H1 (cell line): ENCODE measurements around the gene BAG1. TPM values are rescaled to one million over a fixed set of nuclear protein-coding genes. Genes with fewer than 3 reads are reported as not detected.

Source experiments
- CTCF ChIA-PET: fragments of 300-600 bp; sonication (Branson Sonifier 250); formaldehyde crosslinking; loops from one replicate; lab custom pipeline; 2021; ENCODE audit not compliant: partially characterized antibody; lab: Charles Lee
- POLR2A ChIA-PET: fragments of 300-600 bp; sonication (Branson Sonifier 250); formaldehyde crosslinking; loops from one replicate; lab custom pipeline; 2021; ENCODE audit warnings: inconsistent platforms; ENCODE audit not compliant: partially characterized antibody; lab: Charles Lee
- DNase-seq, 2 experiments: peaks; one replicate each; pipeline versions ENCODE4 v3.0.0 to v3.0.0-alpha.2; 2010 to 2022; ENCODE audit warnings: low spot score in 2 of 2, low read depth in 1 of 2, mixed read lengths in 1 of 2
- FAIRE-seq: peaks from 2 replicates; lab custom pipeline; 2011; peaks lifted over from hg19 to GRCh38; lab: Jason Lieb, UNC
- H2AFZ ChIP-seq: 2 replicates; pipeline ENCODE4 v1.8.1; 2012; ENCODE audit warnings: low read length, inconsistent platforms
- H2AK5ac ChIP-seq: 2 replicates; pipeline ENCODE4 v1.6.1; 2013; ENCODE audit warnings: low read depth, low read length
- H2BK120ac ChIP-seq: replicated peaks from 2 replicates; pipeline ENCODE3; 2013; ENCODE audit warnings: low read depth, low read length, inconsistent platforms
- H2BK12ac ChIP-seq: 2 replicates; pipeline ENCODE4 v1.6.1; 2013; ENCODE audit warnings: low read depth, low read length
- H2BK15ac ChIP-seq: 2 replicates; pipeline ENCODE4 v1.6.1; 2013; ENCODE audit warnings: low read length
- H2BK20ac ChIP-seq: 2 replicates; pipeline ENCODE4 v1.6.1; 2013; ENCODE audit warnings: low read length
- H2BK5ac ChIP-seq: 2 replicates; pipeline ENCODE4 v1.6.1; 2013; ENCODE audit warnings: low read depth, low read length
- H3K14ac ChIP-seq: 2 replicates; pipeline ENCODE4 v1.6.1; 2013; ENCODE audit warnings: inconsistent platforms; ENCODE audit not compliant: insufficient read length
- H3K18ac ChIP-seq: 2 replicates; pipeline ENCODE4 v1.6.1; 2013; ENCODE audit warnings: low read length; ENCODE audit errors: extremely low read depth
- H3K23ac ChIP-seq: 2 replicates; pipeline ENCODE4 v1.6.1; 2013; ENCODE audit warnings: inconsistent platforms; ENCODE audit not compliant: insufficient read length
- H3K23me2 ChIP-seq: 2 replicates; pipeline ENCODE4 v1.6.1; 2013; ENCODE audit warnings: low read depth, low read length
- H3K27ac ChIP-seq: 2 replicates; pipeline ENCODE4 v1.6.1; 2011; ENCODE audit warnings: low read depth, low read length, inconsistent platforms
- H3K27me3 ChIP-seq, 4 experiments: replicated peaks in 1 of 4; 1 replicate in 1 of 4; 2 replicates in 3 of 4; pipeline versions ENCODE4 v1.6.1 to v1.8.1; 2011 to 2013; ENCODE audit warnings: low read length in 3 of 4, mild to moderate bottlenecking in 3 of 4, inconsistent platforms in 2 of 4, mixed read lengths in 2 of 4, moderate library complexity in 1 of 4; ENCODE audit not compliant: control insufficient read depth in 3 of 4, insufficient read depth in 3 of 4; ENCODE audit errors: extremely low read depth in 1 of 4
- H3K36me3 ChIP-seq, 4 experiments: 2 replicates each; pipeline versions ENCODE4 v1.6.1 to v1.8.1; 2011 to 2013; ENCODE audit warnings: mild to moderate bottlenecking in 4 of 4, low read length in 3 of 4, moderate library complexity in 2 of 4, control low read depth in 1 of 4, inconsistent platforms in 1 of 4; ENCODE audit not compliant: insufficient read depth in 4 of 4, control insufficient read depth in 2 of 4
- H3K4ac ChIP-seq: replicated peaks from 2 replicates; pipeline ENCODE3; 2013; ENCODE audit warnings: low read length, low read depth, mixed read lengths, inconsistent platforms; ENCODE audit not compliant: insufficient read length
- H3K4me1 ChIP-seq, 4 experiments: replicated peaks in 1 of 4; 1 replicate in 1 of 4; 2 replicates in 3 of 4; pipeline versions ENCODE4 v1.6.1 to v1.8.1; 2011 to 2013; ENCODE audit warnings: low read length in 3 of 4, inconsistent platforms in 2 of 4, mixed read lengths in 1 of 4; ENCODE audit not compliant: insufficient read depth in 4 of 4, control insufficient read depth in 3 of 4
- H3K4me2 ChIP-seq, 2 experiments: 2 replicates each; pipeline versions ENCODE4 v1.6.1 to v1.8.1; 2011 to 2013; ENCODE audit warnings: low read depth in 2 of 2, low read length in 2 of 2, control low read depth in 1 of 2, inconsistent platforms in 1 of 2, mild to moderate bottlenecking in 1 of 2; ENCODE audit not compliant: insufficient read depth in 1 of 2
- H3K4me3 ChIP-seq, 4 experiments: fragments of 200-600, 300-600 bp in 1 of 4; sonication (generic), shearing (Covaris generic), sonication (Bioruptor Twin) in 1 of 4; 2 replicates each; pipeline versions ENCODE4 v1.5.1 to v1.8.1; 2011 to 2016; ENCODE audit warnings: low read length in 4 of 4, low read depth in 3 of 4, control low read depth in 2 of 4, inconsistent platforms in 2 of 4, mild to moderate bottlenecking in 2 of 4, mixed read lengths in 1 of 4, moderate library complexity in 1 of 4; ENCODE audit not compliant: insufficient read depth in 2 of 4; ENCODE audit errors: extremely low read depth in 1 of 4
- H3K56ac ChIP-seq: replicated peaks from 2 replicates; pipeline ENCODE3; 2013; ENCODE audit warnings: low read depth, mild to moderate bottlenecking, mixed read lengths, low read length, inconsistent platforms; ENCODE audit not compliant: insufficient read length
- H3K79me1 ChIP-seq: 2 replicates; pipeline ENCODE4 v1.6.1; 2013; ENCODE audit warnings: low read depth, low read length, control low read depth
- H3K79me2 ChIP-seq, 2 experiments: 2 replicates each; pipeline versions ENCODE4 v1.6.1 to v1.8.1; 2012 to 2013; ENCODE audit warnings: low read length in 2 of 2, mild to moderate bottlenecking in 2 of 2, inconsistent platforms in 1 of 2; ENCODE audit not compliant: insufficient read depth in 2 of 2, control insufficient read depth in 1 of 2
- H3K9ac ChIP-seq, 4 experiments: replicated peaks in 1 of 4; 1 replicate in 1 of 4; 2 replicates in 3 of 4; pipeline versions ENCODE4 v1.6.1 to v1.8.1; 2011 to 2013; ENCODE audit warnings: low read depth in 3 of 4, low read length in 3 of 4, control low read depth in 2 of 4, mild to moderate bottlenecking in 2 of 4, moderate library complexity in 2 of 4, inconsistent platforms in 1 of 4; ENCODE audit errors: extremely low read depth in 1 of 4
- H3K9me3 ChIP-seq, 2 experiments: 2 replicates each; pipeline versions ENCODE4 v1.6.1 to v1.8.1; 2012 to 2013; ENCODE audit warnings: mild to moderate bottlenecking in 2 of 2, moderate library complexity in 2 of 2, control low read depth in 1 of 2, inconsistent platforms in 1 of 2, low read depth in 1 of 2, low read length in 1 of 2, mixed read lengths in 1 of 2; ENCODE audit not compliant: insufficient read depth in 2 of 2
- H4K20me1 ChIP-seq, 2 experiments: replicated peaks in 1 of 2; 2 replicates each; pipeline versions ENCODE3 to v1.8.1; 2011 to 2013; ENCODE audit warnings: inconsistent platforms in 2 of 2, low read length in 2 of 2, mild to moderate bottlenecking in 1 of 2; ENCODE audit not compliant: insufficient read depth in 2 of 2, control insufficient read depth in 1 of 2
- H4K5ac ChIP-seq: 2 replicates; pipeline ENCODE4 v1.6.1; 2013; ENCODE audit warnings: low read length, low read depth, mixed read lengths, inconsistent platforms; ENCODE audit not compliant: insufficient read length
- H4K8ac ChIP-seq: 2 replicates; pipeline ENCODE4 v1.8.0; 2013; ENCODE audit warnings: mild to moderate bottlenecking, moderate library complexity, low read length, inconsistent platforms; ENCODE audit not compliant: insufficient read depth; ENCODE audit errors: extremely low read depth
- H4K91ac ChIP-seq: replicated peaks from 2 replicates; pipeline ENCODE3; 2013; ENCODE audit warnings: low read length, mixed read lengths, inconsistent platforms; ENCODE audit not compliant: insufficient read length
- RNF2 ChIP-seq: fragments of 200-900, 300-1000 bp; sonication (generic); IDR thresholded peaks from 2 replicates; pipeline ENCODE4 v1.7.1; 2016; ENCODE audit warnings: borderline replicate concordance, low read depth, mild to moderate bottlenecking, antibody characterized with exemption, low read length; ENCODE audit not compliant: poor library complexity, severe bottlenecking; ENCODE audit errors: missing control alignments
- WGBS, 2 experiments: shearing (Covaris generic) in 1 of 2; methylation state at CpG; one replicate each; pipeline versions ENCODE4 v1.1.6 to v1.1.7; 2013 to 2015; ENCODE audit warnings: low lambda C conversion rate in 2 of 2, mixed read lengths in 2 of 2, inconsistent platforms in 1 of 2, low coverage in 1 of 2, missing lambda C conversion rate in 1 of 2; ENCODE audit not compliant: insufficient replicate concordance in 2 of 2, insufficient coverage in 1 of 2, insufficient read length in 1 of 2; ENCODE audit errors: extremely low coverage in 1 of 2, missing lambda C conversion rate in 1 of 2; 5-methylcytosine and 5-hydroxymethylcytosine counted together
- polyA plus RNA-seq, 7 experiments: library from polyadenylated mRNA; depleted of rRNA in 3 of 7; stranded (reverse) in 5 of 7; unstranded in 2 of 7; fragments of >200 nt in 5 of 7; fragments of 200-250 nt in 2 of 7; gene quantifications; 1 replicate in 5 of 7; 2 replicates in 1 of 7; 4 replicates in 1 of 7; pipeline versions ENCODE4 v1.2.1 to v1.2.3, GENCODE V29; 2011 to 2013; ENCODE audit warnings: missing spikeins in 2 of 7, mixed read lengths in 2 of 7
- total RNA-seq: library from RNA; stranded (reverse); fragmentation: NEBNext Ultra II Directional; extraction: Animal tissue kit (Norgen Biotek cat#: 25700); gene quantifications from 2 replicates; pipeline ENCODE4 v1.2.1, GENCODE V29; 2021

The BAG1 gene
- total and polyA plus RNA-seq, 2 of the 8 experiments (the other 6 are each of a cell fraction or from before 2014, with no cell fraction given), result 14.7 to 59.8 TPM

GRCh38 chr9:33255014-33255413, 9.5 kb downstream of the BAG1 start:
- Histone ChIP-seq H2BK5ac (no peak overlapping the region), H3K18ac (no peak overlapping the region), H2AK5ac (no peak overlapping the region), H3K9ac (no peak overlapping the region), H3K9me3 (no peaks in the 10 kb centered on the region), H2BK15ac (no peak overlapping the region), H3K56ac (no peak overlapping the region), H3K79me2 (no peaks in the 10 kb centered on the region), H2BK120ac (no peak overlapping the region), H2AFZ (no peak overlapping the region), H4K5ac (no peak overlapping the region), H3K23ac (no peak overlapping the region), H3K23me2 (no peaks in the 10 kb centered on the region), H4K91ac (no peak overlapping the region), H3K79me1 (no peaks in the 10 kb centered on the region), H2BK12ac (no peak overlapping the region), H3K4ac (no peak overlapping the region), H3K4me2 (no peak overlapping the region), H3K14ac (no peak overlapping the region), H4K20me1 (peaks cover 1 to 2% of the 10 kb centered on the region in 2 experiments), H4K8ac (no peak overlapping the region), H3K27ac (no peak overlapping the region), H3K36me3 (peaks cover 40 to 68% (median 60%) of the 10 kb centered on the region in 4 experiments), H2BK20ac (no peak overlapping the region), H3K27me3 (no peaks in the 10 kb centered on the region), H3K4me3 (no peak overlapping the region), H3K4me1 (no peaks in the 10 kb centered on the region)
- POLR2A ChIA-PET, result interaction anchor here (2.3 kb wide), 1 partner anchor 9 kb away, joined by 14 read pairs; the partner anchor contains the start of genes BAG1 and CHMP5
- WGBS, 2 experiments, result 91% methylated on average over 8 of the region's 8 CpGs; no CpG with 5 or more reads in 1 of the 2 experiments
- FAIRE-seq (no peak), DNase-seq (no peak)
- CTCF ChIA-PET, result interaction anchor here (0.6 to 1.6 kb wide), 3 partner anchors 29 to 212 kb away, joined by 3 to 5 read pairs (median 3); no protein-coding TSS in a partner anchor
- no peak for TF ChIP-seq RNF2
